ENCODE results near the gene CDK18.

The CDK18 gene

GRCh38 chr1:205541161-205541886 lies 36.9 kb downstream of the CDK18 start:
- Histone ChIP-seq H3K4me1 (ENCODE audit: control insufficient read depth, insufficient read depth, low read length) (peaks cover 25% of the 10 kb centered on the region), H3K27me3 (ENCODE audit: control insufficient read depth, insufficient read depth, low read length) (peaks cover 10% of the 10 kb centered on the region), H3K4me3 (ENCODE audit: low read length) (no peak overlapping the region), H3K36me3 (ENCODE audit: control insufficient read depth, insufficient read depth, low read length) (no peaks in the 10 kb centered on the region), H3K9ac (ENCODE audit: low read length) (no peak overlapping the region), H3K9me3 (ENCODE audit: control insufficient read depth, low read length) (no peaks in the 10 kb centered on the region)

- Histone ChIP-seq H3K9me3 (ENCODE audit: control insufficient read depth, low read length) (no peaks in the 10 kb centered on the region), H3K36me3 (ENCODE audit: control insufficient read depth, insufficient read depth, low read length) (no peaks in the 10 kb centered on the region), H3K27me3 (ENCODE audit: control insufficient read depth, insufficient read depth, low read length) (peaks cover 10% of the 10 kb centered on the region), H3K4me1 (ENCODE audit: control insufficient read depth, insufficient read depth, low read length) (peaks cover 15% of the 10 kb centered on the region), H3K9ac (ENCODE audit: low read length) (no peak overlapping the region), H3K4me3 (ENCODE audit: low read length) (no peak overlapping the region)
Observed at GRCh38 chr1:205542367-205542766, 37.9 kb downstream of the CDK18 start.

GRCh38 chr1:205543351-205544301 lies 39.2 kb downstream of the CDK18 start:
- H3K36me3 ChIP-seq (ENCODE audit: control insufficient read depth, insufficient read depth, low read length) = no peaks in the 10 kb centered on the region
- no peak overlapping the region for H3K4me3 ChIP-seq (ENCODE audit: low read length)
- peaks cover 14% of the 10 kb centered on the region for H3K4me1 ChIP-seq (ENCODE audit: control insufficient read depth, insufficient read depth, low read length)
- H3K27me3 ChIP-seq (ENCODE audit: control insufficient read depth, insufficient read depth, low read length) = peaks cover 10% of the 10 kb centered on the region
- no peaks in the 10 kb centered on the region for H3K9me3 ChIP-seq (ENCODE audit: control insufficient read depth, low read length)
- H3K9ac ChIP-seq (ENCODE audit: low read length) = no peak overlapping the region

GRCh38 chr1:205545001-205545919 lies 40.8 kb downstream of the CDK18 start:
- no peak overlapping the region for H3K4me3 ChIP-seq (ENCODE audit: low read length)
- peaks cover 10% of the 10 kb centered on the region for H3K27me3 ChIP-seq (ENCODE audit: control insufficient read depth, insufficient read depth, low read length)
- H3K36me3 ChIP-seq (ENCODE audit: control insufficient read depth, insufficient read depth, low read length) = no peaks in the 10 kb centered on the region
- no peak overlapping the region for H3K9ac ChIP-seq (ENCODE audit: low read length)
- no peaks in the 10 kb centered on the region for H3K9me3 ChIP-seq (ENCODE audit: control insufficient read depth, low read length)
- peaks cover 14% of the 10 kb centered on the region for H3K4me1 ChIP-seq (ENCODE audit: control insufficient read depth, insufficient read depth, low read length)

- H3K9me3 ChIP-seq (ENCODE audit: control insufficient read depth, low read length) = no peaks in the 10 kb centered on the region
- H3K4me1 ChIP-seq (ENCODE audit: control insufficient read depth, insufficient read depth, low read length) = peaks cover 14% of the 10 kb centered on the region
- no peak overlapping the region for H3K4me3 ChIP-seq (ENCODE audit: low read length)
- peaks cover 10% of the 10 kb centered on the region for H3K27me3 ChIP-seq (ENCODE audit: control insufficient read depth, insufficient read depth, low read length)
- no peaks in the 10 kb centered on the region for H3K36me3 ChIP-seq (ENCODE audit: control insufficient read depth, insufficient read depth, low read length)
- H3K9ac ChIP-seq (ENCODE audit: low read length) = no peak overlapping the region
Observed at GRCh38 chr1:205545991-205546390, 41.5 kb downstream of the CDK18 start.

- Histone ChIP-seq H3K9ac (ENCODE audit: low read length) (no peak overlapping the region), H3K4me3 (ENCODE audit: low read length) (no peak overlapping the region), H3K27me3 (ENCODE audit: control insufficient read depth, insufficient read depth, low read length) (peaks cover 10% of the 10 kb centered on the region), H3K4me1 (ENCODE audit: control insufficient read depth, insufficient read depth, low read length) (peaks cover 14% of the 10 kb centered on the region), H3K9me3 (ENCODE audit: control insufficient read depth, low read length) (no peaks in the 10 kb centered on the region), H3K36me3 (ENCODE audit: control insufficient read depth, insufficient read depth, low read length) (no peaks in the 10 kb centered on the region)
Observed at GRCh38 chr1:205546541-205546940, 42.1 kb downstream of the CDK18 start.

GRCh38 chr1:205547936-205548827 lies 43.7 kb downstream of the CDK18 start:
- Histone ChIP-seq H3K4me1 (ENCODE audit: control insufficient read depth, insufficient read depth, low read length) (peaks cover 11% of the 10 kb centered on the region), H3K4me3 (ENCODE audit: low read length) (no peak overlapping the region), H3K36me3 (ENCODE audit: control insufficient read depth, insufficient read depth, low read length) (no peaks in the 10 kb centered on the region), H3K27me3 (ENCODE audit: control insufficient read depth, insufficient read depth, low read length) (peaks cover 10% of the 10 kb centered on the region), H3K9ac (ENCODE audit: low read length) (no peak overlapping the region), H3K9me3 (ENCODE audit: control insufficient read depth, low read length) (no peaks in the 10 kb centered on the region)

GRCh38 chr1:205554026-205554811 lies 49.8 kb downstream of the CDK18 start:
- Histone ChIP-seq H3K4me1 (ENCODE audit: control insufficient read depth, insufficient read depth, low read length) (no peaks in the 10 kb centered on the region), H3K4me3 (ENCODE audit: low read length) (no peak overlapping the region), H3K9ac (ENCODE audit: low read length) (no peak overlapping the region), H3K9me3 (ENCODE audit: control insufficient read depth, low read length) (no peaks in the 10 kb centered on the region), H3K36me3 (ENCODE audit: control insufficient read depth, insufficient read depth, low read length) (no peaks in the 10 kb centered on the region), H3K27me3 (ENCODE audit: control insufficient read depth, insufficient read depth, low read length) (no peaks in the 10 kb centered on the region)

- Histone ChIP-seq H3K9me3 (ENCODE audit: control insufficient read depth, low read length) (no peaks in the 10 kb centered on the region), H3K4me1 (ENCODE audit: control insufficient read depth, insufficient read depth, low read length) (peaks cover 26% of the 10 kb centered on the region), H3K4me3 (ENCODE audit: low read length) (no peak overlapping the region), H3K36me3 (ENCODE audit: control insufficient read depth, insufficient read depth, low read length) (no peaks in the 10 kb centered on the region), H3K9ac (ENCODE audit: low read length) (no peak overlapping the region), H3K27me3 (ENCODE audit: control insufficient read depth, insufficient read depth, low read length) (no peaks in the 10 kb centered on the region)
Observed at GRCh38 chr1:205561501-205562203, 57.2 kb downstream of the CDK18 start.

- peaks cover 10% of the 10 kb centered on the region for H3K27me3 ChIP-seq (ENCODE audit: control insufficient read depth, insufficient read depth, low read length)
- H3K36me3 ChIP-seq (ENCODE audit: control insufficient read depth, insufficient read depth, low read length) = no peaks in the 10 kb centered on the region
- no peak overlapping the region for H3K4me3 ChIP-seq (ENCODE audit: low read length)
- H3K9ac ChIP-seq (ENCODE audit: low read length) = no peak overlapping the region
- no peaks in the 10 kb centered on the region for H3K9me3 ChIP-seq (ENCODE audit: control insufficient read depth, low read length)
- peaks cover 35% of the 10 kb centered on the region for H3K4me1 ChIP-seq (ENCODE audit: control insufficient read depth, insufficient read depth, low read length)
Observed at GRCh38 chr1:205563927-205564441, 59.5 kb downstream of the CDK18 start.

Data from mucosa of stomach (tissue), 1 donor.